NCI-H748 treated with DMSO at 0.1 percent for 48 hours (cell line): Measurements from ENCODE around the gene ANG.
"Not testable (repeated sequence)": the region's sequence is repeated elsewhere in the genome, so short reads cannot be mapped to it uniquely, and the experiment has no call there.

Experiments used
- DNase-seq: peaks from one replicate; lab custom pipeline; 2025; lab: John Stamatoyannopoulos, UW

Gene ANG

GRCh38 chr14:20688167-20688839 is at the start of gene ANG:
Gene ANG (plus strand): TSS chr14:20688764. CDS start chr14:20693565, 4,801 bp downstream.
- no peak for DNase-seq

DNA sequence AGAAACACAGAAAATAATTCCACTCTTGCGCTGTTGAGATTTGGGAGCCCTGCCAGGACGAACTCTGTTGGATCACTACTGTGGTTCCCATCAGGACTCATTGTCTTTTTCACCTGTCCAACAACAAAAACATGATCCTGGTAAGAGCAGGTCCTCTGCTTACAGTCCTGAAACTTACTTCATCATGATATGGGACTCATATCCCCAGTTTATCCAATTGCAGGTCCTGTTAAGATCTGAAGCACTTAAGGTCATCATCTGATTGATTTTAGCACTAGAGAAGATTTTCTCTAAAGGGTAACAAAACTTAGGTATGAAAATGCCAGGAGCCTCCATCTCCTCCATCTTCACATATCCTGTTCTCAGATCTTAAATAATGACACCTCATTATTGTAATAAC is 47.0 kb upstream of the ANG start, which contains the start of gene OR6S1:
OR6S1 (minus strand) TSS at position 101 of the 400 bp plus-strand sequence; CDS start at position 101, 0 bp downstream.
- DNase-seq, result no peak

GRCh38 chr14:20642182-20642581 is 46.4 kb upstream of the ANG start:
- no peak for DNase-seq

GRCh38 chr14:20642755-20643154 is 45.8 kb upstream of the ANG start:
- not testable (repeated sequence) for DNase-seq

DNA sequence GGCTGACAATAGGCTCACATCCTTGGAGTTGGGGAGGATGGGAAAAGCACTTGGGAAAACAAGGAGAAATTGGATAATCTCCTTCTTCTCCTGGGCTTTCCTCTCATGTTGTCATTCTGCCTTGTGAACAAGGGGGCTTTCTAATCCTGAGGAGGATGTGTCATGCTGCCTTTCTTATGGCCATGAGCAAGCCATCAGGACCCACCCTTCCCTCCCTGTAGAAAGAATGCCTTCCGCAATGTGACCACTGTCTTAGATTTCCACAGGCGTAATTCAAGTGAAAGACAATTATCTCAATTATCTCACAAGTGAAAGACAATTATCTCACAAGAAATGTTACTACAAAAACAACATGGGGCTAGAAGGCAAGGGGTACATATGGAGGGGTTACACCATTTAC is 44.0 kb upstream of the ANG start:
- DNase-seq, result no peak

GRCh38 chr14:20645481-20645880 is 43.1 kb upstream of the ANG start:
- no peak for DNase-seq

DNA sequence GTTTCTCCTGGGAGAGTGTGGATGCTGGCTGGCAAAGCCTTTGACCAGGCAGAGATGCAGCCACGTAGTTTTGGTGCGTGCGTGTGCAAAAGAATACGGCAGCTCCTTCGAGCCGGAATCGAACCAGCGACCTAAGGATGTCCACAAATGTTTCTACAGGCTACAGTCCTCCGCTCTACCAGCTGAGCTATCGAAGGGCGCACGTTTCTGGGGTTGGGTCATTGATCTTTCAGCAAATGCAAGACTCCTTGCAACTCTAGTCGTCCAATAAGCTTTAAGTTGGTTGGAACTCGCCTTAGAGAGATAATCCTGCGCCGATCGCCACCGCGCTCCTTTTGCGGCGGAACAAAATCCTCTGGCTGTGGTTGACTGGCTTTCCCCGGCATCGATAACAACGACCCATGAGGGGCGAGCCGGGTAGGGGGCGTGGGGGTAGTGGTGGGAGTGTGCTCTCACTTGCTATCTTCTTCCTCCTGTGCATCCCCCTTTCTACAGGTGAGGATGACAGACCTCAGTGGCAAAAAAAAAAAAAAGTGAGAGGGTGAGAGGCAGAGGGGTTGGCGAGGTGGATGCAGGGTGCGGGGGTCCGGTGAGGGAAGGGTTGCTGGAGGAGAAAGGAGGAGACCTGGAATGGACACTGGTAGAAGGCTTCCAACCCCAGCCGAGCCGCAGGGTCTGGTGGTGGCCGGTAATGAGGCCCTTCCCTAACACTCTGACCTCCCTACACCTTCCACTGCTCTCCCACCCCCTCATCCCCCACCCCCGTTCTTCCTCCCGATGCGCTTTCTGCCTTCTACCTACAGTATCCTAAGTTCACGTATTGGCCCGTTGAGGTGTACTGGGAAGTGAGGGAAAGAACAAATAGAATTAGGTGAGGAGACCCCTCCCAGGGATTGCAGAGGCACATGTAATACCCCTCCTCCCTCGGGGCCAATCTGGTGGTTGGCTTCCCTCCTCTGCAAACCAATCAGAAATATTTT is 35.3 kb upstream of the ANG start:
- DNase-seq, result no peak

DNA sequence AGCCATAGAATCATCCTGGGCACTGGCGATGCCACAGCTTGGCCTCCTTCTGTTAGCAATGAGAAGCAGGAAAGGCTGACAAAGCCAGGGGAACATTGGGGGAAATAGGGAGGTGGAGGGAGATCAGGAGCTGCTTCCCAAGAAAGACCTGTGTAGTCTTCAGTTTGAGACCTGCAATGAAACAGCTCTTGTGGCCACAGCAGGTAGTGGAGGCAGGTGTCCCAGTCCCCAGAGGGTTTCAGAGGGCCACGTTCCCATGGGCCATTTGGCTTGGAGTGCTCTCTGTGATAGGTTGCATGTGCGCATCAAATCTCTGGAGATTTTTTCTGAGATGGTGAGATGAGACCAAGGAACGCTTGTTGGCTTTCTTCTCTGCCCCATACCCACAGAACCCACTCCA is 32.7 kb upstream of the ANG start:
- no peak for DNase-seq

GRCh38 chr14:20656274-20656673 is 32.3 kb upstream of the ANG start:
- no peak for DNase-seq

- DNase-seq, result no peak
These were observed 31.1 kb upstream of the ANG start for GRCh38 chr14:20657216-20658211.

DNA sequence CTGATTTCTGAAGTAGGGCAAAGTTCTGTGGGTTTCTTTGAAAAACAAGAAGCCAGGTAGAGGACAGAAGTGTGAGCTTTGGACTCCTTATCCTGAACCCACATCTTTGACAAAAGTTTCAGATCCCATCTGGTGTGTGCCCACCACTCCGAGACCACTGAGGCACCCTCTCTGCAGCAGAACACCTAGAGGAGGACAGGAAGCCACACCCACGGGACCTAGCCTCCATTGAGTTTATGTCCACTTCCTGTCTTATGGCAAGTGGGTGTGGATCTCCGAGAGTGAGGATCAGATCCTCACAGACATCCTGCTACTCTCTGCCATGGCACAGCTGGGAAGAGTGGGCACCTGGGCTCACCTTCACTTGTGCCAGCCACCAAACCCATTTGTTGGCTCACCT is 30.3 kb upstream of the ANG start:
- no peak for DNase-seq

DNA sequence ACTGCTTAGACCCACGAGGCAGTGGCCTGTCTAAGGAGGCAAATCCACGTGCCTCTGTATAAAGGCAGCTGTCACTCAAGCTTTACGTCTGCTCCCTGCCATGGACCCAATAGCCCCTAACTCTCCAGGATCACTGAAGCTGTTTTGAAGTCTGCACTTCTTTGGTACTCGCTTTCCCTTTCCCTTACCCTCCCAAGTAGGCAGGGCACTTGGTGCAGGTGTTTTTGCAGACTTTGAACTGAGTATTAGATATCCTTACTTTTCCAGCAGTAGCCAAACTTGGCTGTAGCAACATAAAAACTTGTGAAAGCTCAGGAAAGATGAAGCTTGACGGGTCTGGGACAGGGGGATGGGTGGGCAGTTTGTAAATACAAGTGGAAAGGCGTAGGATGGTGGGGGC is 29.2 kb upstream of the ANG start:
- no peak for DNase-seq

DNA sequence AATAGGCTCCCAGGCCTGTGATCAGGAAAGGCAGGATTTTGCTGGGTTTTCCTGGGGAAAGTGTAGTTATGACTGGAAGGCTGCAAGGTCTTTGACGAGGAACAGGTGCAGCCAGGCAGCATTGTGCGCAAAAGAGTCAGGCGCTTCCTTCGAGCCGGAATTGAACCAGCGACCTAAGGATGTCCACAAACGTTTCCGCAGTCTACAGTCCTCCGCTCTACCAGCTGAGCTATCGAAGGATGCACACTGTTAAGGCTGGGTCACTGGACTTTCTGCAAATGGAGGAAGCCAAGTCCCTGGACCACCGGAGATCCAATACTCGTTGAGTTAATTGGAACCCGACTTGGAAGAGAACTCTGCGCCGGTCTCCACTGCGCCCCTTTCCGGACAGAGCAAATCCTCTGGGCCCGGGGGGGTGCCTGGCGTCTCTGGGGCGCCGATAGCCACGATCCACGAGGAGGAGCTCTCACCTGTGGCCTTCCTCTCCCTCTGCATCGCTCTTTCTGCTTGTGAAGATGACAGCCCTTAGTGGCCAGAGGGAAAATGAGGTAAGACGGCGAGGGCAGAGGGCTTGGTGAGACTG is 28.7 kb upstream of the ANG start:
- DNase-seq, result no peak

DNA sequence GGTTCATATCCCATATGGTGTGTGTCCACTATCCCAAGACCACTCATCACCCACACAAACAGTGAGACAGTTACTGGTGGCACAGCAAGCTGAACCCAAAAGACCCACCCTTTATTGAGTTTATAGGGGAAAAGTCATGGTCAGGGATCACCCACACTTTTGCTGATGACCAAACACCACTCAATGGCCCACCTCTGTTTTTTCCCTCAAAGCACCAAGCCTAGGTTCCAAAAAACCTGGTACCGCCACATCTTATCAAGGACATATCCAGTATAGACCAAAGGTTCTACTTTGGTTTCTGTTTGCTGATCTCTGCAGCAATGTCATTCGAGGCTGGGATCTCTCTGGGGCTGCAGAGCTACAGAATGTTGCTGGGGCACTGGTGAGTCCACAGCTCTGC is 27.4 kb upstream of the ANG start:
- DNase-seq, result no peak

DNA sequence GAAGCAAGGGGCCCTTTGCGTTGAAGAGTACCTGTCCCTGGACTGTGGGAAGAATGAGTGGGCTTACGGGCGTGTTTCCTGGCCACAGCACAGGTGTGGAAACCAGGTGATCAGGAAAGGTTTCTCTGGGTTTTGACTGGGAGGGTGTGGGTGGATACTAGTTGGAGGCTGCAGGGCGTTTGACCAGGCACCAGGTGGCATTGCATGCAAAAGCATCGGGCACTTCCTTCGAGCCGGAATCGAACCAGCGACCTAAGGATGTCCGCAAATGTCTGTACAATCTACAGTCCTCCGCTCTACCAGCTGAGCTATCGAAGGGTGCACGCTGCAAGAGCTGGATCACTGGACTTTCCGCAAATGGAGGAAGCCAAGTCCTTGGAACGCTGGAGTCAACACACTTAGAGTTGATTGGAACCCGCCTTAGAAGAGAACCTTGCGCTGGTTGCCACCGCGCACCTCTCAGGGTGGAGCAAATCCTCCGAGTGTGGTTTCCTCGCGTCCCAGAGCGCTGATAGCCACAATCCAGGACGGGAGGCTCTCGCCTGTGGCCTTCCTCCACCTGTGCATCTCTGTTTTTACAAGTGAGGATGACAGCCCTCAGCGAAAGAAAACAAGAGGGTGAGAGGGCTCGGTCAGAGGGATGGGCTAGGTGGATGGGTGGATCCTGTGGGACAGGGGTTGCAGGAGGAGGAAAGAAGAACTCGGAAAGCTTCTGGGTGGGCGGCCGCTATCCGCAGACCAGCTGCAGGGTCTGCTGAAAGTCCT is 25.4 kb upstream of the ANG start:
- DNase-seq, result peak; percentile 34

- DNase-seq, result not testable (repeated sequence)
These were observed 22.1 kb upstream of the ANG start for GRCh38 chr14:20666400-20666961.

DNA sequence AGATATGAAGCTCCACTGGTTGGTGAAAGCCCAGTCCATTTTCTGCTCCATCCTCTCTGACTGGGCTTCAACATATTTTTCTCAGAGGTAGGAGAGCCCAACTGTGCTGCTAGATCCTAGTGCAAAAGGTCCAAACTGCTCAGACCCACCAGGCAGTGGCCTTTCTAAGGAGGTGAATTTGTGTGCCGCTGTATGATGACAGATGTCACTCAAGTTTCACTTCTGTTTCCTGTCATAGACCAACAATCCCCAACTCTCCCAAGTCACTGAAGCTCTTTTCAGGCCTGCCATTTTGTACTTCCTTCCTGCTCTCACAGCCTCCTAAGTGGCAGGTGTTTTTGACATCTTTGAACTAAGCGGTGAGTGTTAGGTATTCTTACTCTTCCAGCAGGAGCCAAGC is 20.6 kb upstream of the ANG start:
- no peak for DNase-seq

- no peak for DNase-seq
These were observed 19.6 kb upstream of the ANG start for GRCh38 chr14:20668969-20669368.

- no peak for DNase-seq
These were observed 16.8 kb upstream of the ANG start for GRCh38 chr14:20671597-20672283.

DNA sequence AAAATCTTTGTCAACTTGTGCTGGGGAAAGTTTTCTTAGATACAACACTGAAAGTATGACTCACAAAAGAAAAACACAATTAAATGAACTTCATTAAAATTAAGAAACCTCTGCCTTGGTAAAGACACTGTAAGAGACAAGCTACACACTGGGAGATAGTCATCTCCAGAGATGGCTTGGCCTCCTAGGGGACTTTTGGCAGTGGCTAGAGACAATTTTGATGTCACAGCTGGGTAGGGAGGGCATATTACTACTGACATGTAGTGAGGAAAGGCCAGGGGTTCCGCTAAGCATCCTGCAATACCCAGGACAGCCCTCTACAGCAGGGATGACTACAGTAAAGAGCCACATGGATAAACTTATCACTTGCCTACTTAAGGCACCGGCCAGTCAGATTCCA is 12.9 kb upstream of the ANG start:
- DNase-seq, result no peak
